HCT116 (cell line): ENCODE results near the gene PRKG1. TPM values are rescaled to one million over a fixed set of nuclear protein-coding genes. Genes with fewer than 3 reads are reported as not detected.

Experiments used
- ATAC-seq: fragments of 200-7000 bp; cut with Tn5 transposase; 2 replicates; pipeline ENCODE4 v1.9.1; 2020; ENCODE audit warnings: mild to moderate bottlenecking, moderate library complexity
- BruUV-seq: library from RNA; stranded (reverse); fragments of 400-500 nt; replicated peaks from 2 replicates; lab custom pipeline; 2021; lab: Mats Ljungman, UMichigan
- CTCF ChIA-PET: fragments of 300-600 bp; sonication (Branson Sonifier 250); formaldehyde crosslinking; loops from one replicate; lab custom pipeline; 2021; ENCODE audit warnings: antibody characterized with exemption; lab: Charles Lee
- POLR2A ChIA-PET: fragments of 300-600, 350-600 bp; sonication (Branson Sonifier 250); formaldehyde crosslinking; loops from one replicate; lab custom pipeline; 2021; ENCODE audit warnings: antibody characterized with exemption; lab: Charles Lee
- RAD21 ChIA-PET, 2 experiments: fragments of 300-600 bp; sonication (Branson Sonifier 250); formaldehyde crosslinking; loops; one replicate each; lab custom pipeline; 2023; ENCODE audit warnings: low total read pairs in 2 of 2; ENCODE audit not compliant: uncharacterized antibody in 2 of 2, unreplicated experiment in 2 of 2, low non-redundant PET in 1 of 2; lab: Charles Lee
- DNase-seq: peaks from one replicate; pipeline ENCODE4 v3.0.0-alpha.2; 2010; ENCODE audit warnings: low read depth, low spot score
- H2AFZ ChIP-seq: fragments of 200-600 bp; shearing (Covaris generic), sonication (generic); 2 replicates; pipeline ENCODE4 v1.6.1; 2017; ENCODE audit warnings: low read depth, mixed run types, mixed read lengths, antibody characterized with exemption, low read length; ENCODE audit not compliant: poor library complexity, severe bottlenecking
- H3K27ac ChIP-seq: 2 replicates; pipeline ENCODE4 v1.5.1; 2012; ENCODE audit warnings: low read depth, low read length
- H3K27me3 ChIP-seq: fragments of 200-600 bp; sonication (generic); 2 replicates; pipeline ENCODE4 v1.6.1; 2016; ENCODE audit warnings: mixed run types, low read length, mixed read lengths; ENCODE audit not compliant: insufficient read depth
- H3K36me3 ChIP-seq, 2 experiments: fragments of 200-500 bp in 1 of 2; fragments of 200-600 bp in 1 of 2; sonication (Bioruptor generic) in 1 of 2; sonication (generic) in 1 of 2; 2 replicates each; pipeline versions ENCODE4 v1.5.1 to v1.6.1; 2014 to 2016; ENCODE audit warnings: low read length in 2 of 2, inconsistent platforms in 1 of 2, mixed read lengths in 1 of 2, mixed run types in 1 of 2; ENCODE audit not compliant: insufficient read depth in 2 of 2, control insufficient read depth in 1 of 2
- H3K4me1 ChIP-seq, 2 experiments: fragments of 200-600 bp in 1 of 2; sonication (generic) in 1 of 2; 2 replicates each; pipeline versions ENCODE4 v1.5.1 to v1.6.1; 2012 to 2017; ENCODE audit warnings: low read length in 2 of 2, inconsistent platforms in 1 of 2, mild to moderate bottlenecking in 1 of 2, mixed read lengths in 1 of 2, mixed run types in 1 of 2, moderate library complexity in 1 of 2; ENCODE audit not compliant: insufficient read depth in 2 of 2, control insufficient read depth in 1 of 2
- H3K4me2 ChIP-seq: fragments of 200-600 bp; sonication (generic); 2 replicates; pipeline ENCODE4 v1.6.1; 2017; ENCODE audit warnings: mixed run types, low read length, mixed read lengths
- H3K4me3 ChIP-seq, 2 experiments: fragments of 200-600 bp in 1 of 2; sonication (generic) in 1 of 2; replicated peaks in 1 of 2; 2 replicates each; pipeline ENCODE4 v1.5.1; 2011 to 2016; ENCODE audit warnings: low read length in 2 of 2, control low read depth in 1 of 2, low read depth in 1 of 2, mild to moderate bottlenecking in 1 of 2, mixed read lengths in 1 of 2, mixed run types in 1 of 2
- H3K79me2 ChIP-seq: fragments of 200-600 bp; sonication (generic); 2 replicates; pipeline ENCODE4 v1.6.1; 2017; ENCODE audit warnings: mild to moderate bottlenecking, mixed run types, low read length, moderate library complexity, mixed read lengths; ENCODE audit not compliant: insufficient read depth
- H3K9ac ChIP-seq: fragments of 200-600 bp; sonication (generic); 2 replicates; pipeline ENCODE4 v1.6.1; 2016; ENCODE audit warnings: low read length, mixed read lengths
- H3K9me2 ChIP-seq: fragments of 200-600 bp; sonication (generic), shearing (Covaris generic); 2 replicates; pipeline ENCODE4 v1.6.1; 2017; ENCODE audit warnings: mixed run types, mild to moderate bottlenecking, moderate library complexity; ENCODE audit not compliant: insufficient read depth
- H3K9me3 ChIP-seq, 2 experiments: fragments of 200-500 bp in 1 of 2; fragments of 200-600 bp in 1 of 2; sonication (Bioruptor generic) in 1 of 2; sonication (generic) in 1 of 2; 2 replicates each; pipeline ENCODE4 v1.6.1; 2014 to 2017; ENCODE audit warnings: low read length in 2 of 2, mixed read lengths in 2 of 2, inconsistent platforms in 1 of 2, low read depth in 1 of 2, mild to moderate bottlenecking in 1 of 2, mixed run types in 1 of 2, moderate library complexity in 1 of 2; ENCODE audit not compliant: control insufficient read depth in 1 of 2, insufficient read depth in 1 of 2
- H4K20me1 ChIP-seq: fragments of 200-600 bp; sonication (generic), shearing (Covaris generic); 2 replicates; pipeline ENCODE4 v1.6.1; 2017; ENCODE audit warnings: mixed run types, mild to moderate bottlenecking, moderate library complexity; ENCODE audit not compliant: insufficient read depth
- CBX3 ChIP-seq: IDR thresholded peaks from 2 replicates; pipeline ENCODE4 v1.6.1; 2012; ENCODE audit warnings: low read depth
- ELF1 ChIP-seq: IDR thresholded peaks from 2 replicates; pipeline ENCODE4 v1.6.1; 2012; ENCODE audit warnings: low read depth, borderline replicate concordance
- EZH2 ChIP-seq: fragments of 200-600 bp; sonication (generic); IDR thresholded peaks from 2 replicates; pipeline ENCODE4 v1.6.1; 2017; ENCODE audit warnings: antibody characterized with exemption, mixed run types
- JUND ChIP-seq: IDR thresholded peaks from 2 replicates; pipeline ENCODE4 v1.6.1; 2012
- POLR2A ChIP-seq: IDR thresholded peaks from 2 replicates; pipeline ENCODE4 v1.7.0; 2011; ENCODE audit warnings: borderline replicate concordance; ENCODE audit not compliant: insufficient read depth, insufficient read length; ENCODE audit errors: extremely low read depth
- POLR2AphosphoS5 ChIP-seq: IDR thresholded peaks from 2 replicates; pipeline ENCODE4 v1.6.1; 2011; ENCODE audit warnings: mild to moderate bottlenecking, low read depth, low read length, moderate library complexity
- SP1 ChIP-seq: IDR thresholded peaks from 2 replicates; pipeline ENCODE4 v1.6.1; 2012; ENCODE audit warnings: low read depth
- YY1 ChIP-seq: IDR thresholded peaks from 2 replicates; pipeline ENCODE4 v1.6.1; 2011; ENCODE audit warnings: low read length, low read depth, moderate library complexity, mild to moderate bottlenecking; ENCODE audit not compliant: insufficient replicate concordance; ENCODE audit errors: extremely low read depth
- ZFX ChIP-seq: fragments of 450-650 bp; IDR thresholded peaks from 2 replicates; pipeline ENCODE4 v1.6.1; 2017
- ZNF274 ChIP-seq: fragments of 200-500 bp; sonication (Bioruptor generic); IDR thresholded peaks from 2 replicates; pipeline ENCODE4 v1.6.1; 2014; ENCODE audit warnings: mild to moderate bottlenecking, low read depth, low read length, inconsistent platforms
- intact Hi-C: fragments of 100-400 bp; cut with micrococcal nuclease; formaldehyde crosslinking; loops from 2 replicates; pipeline ENCODE4 v1.10.0; 2022
- total RNA-seq: library from RNA; stranded (reverse); gene quantifications from one replicate; pipeline ENCODE4 v1.2.1, GENCODE V29; 2021; ENCODE audit not compliant: unreplicated experiment
- TF ChIP-seq, protein P1 (sequence below): IDR thresholded peaks from 2 replicates; pipeline ENCODE4 v1.6.1; 2012
- TF ChIP-seq, protein P2 (sequence below), 3 experiments: fragments of 200-600 bp in 1 of 3; sonication (generic) in 1 of 3; IDR thresholded peaks in 2 of 3; conservative IDR thresholded peaks in 1 of 3; 2 replicates each; pipeline ENCODE4 v1.5.1; 2012 to 2017; ENCODE audit warnings: low read depth in 2 of 3, low read length in 2 of 3, antibody characterized with exemption in 1 of 3, borderline replicate concordance in 1 of 3, control low read depth in 1 of 3, mild to moderate bottlenecking in 1 of 3, mixed read lengths in 1 of 3, mixed run types in 1 of 3, moderate library complexity in 1 of 3; ENCODE audit not compliant: insufficient read depth in 1 of 3

PRKG1 gene
- total RNA-seq, 1 experiment from 2014 or later, result 1.4 TPM

DNA sequence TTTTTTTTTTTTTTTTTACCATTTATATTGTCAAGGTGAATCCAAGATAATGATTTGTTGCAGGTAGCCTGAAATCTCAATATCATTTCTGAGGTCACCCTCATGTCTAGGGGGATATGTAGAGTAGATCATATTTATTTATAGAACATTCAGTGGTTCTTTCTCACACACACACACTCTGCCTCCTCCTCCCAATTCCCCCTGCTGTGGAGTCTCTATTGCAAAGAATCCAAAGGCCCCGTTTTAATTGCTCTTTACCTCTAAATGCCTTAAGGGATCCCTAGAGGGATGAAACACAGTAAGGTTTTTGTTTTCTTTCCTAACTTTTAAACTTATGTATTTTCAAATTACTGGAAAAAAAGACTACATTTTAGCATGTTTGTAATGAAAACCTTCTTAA, 170.0 kb downstream of the PRKG1 start:
- no peak for ATAC-seq

DNA sequence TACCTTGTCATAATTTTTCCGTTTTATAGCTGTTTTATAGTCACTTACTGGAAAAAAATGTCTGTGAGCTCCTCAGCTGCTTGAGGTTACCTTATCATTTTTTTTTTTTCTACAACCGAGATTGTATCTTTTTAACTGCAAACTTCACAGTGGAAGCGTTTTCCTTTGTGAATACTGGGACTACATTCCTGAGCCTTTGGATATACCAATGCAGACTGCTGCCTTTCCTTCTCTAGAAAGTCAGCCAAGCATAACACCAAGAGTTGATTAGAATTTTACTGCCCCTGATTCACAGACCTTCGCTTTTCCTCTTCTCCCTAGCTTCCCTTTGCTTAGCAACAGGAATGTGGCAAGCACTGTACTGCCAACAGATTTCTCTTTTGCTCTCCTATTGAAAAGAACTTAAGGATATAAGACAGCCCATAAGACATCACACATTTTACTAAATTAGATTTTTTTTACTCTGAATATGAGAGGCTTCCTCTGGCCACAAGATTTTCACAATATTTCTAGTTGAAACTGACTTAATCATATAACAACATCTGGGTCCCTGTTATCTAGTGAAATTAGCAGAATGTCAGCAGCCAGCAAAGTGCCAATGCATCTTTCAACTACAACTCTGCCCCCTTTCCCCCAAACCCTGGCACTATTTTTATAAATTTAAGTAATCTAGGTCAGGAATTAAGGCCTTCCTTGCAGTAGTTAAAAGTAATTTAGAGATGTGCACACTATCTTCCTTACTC, 170.6 kb downstream of the PRKG1 start:
- Histone ChIP-seq H3K9ac (no peak overlapping the region), H3K9me3 (no peaks in the 10 kb centered on the region), H2AFZ (no peak overlapping the region), H3K9me2 (no peaks in the 10 kb centered on the region), H3K27me3 (peaks cover 14% of the 10 kb centered on the region), H3K4me2 (no peak overlapping the region), H3K27ac (no peak overlapping the region), H3K4me3 (no peak overlapping the region), H3K79me2 (no peaks in the 10 kb centered on the region), H4K20me1 (no peaks in the 10 kb centered on the region), H3K36me3 (no peaks in the 10 kb centered on the region), H3K4me1 (no peaks in the 10 kb centered on the region)
- CTCF ChIA-PET, result no interaction called here
- no peak for DNase-seq
- intact Hi-C loops, result no loop called here
- POLR2A ChIA-PET, result no interaction called here
- BruUV-seq, result no TSS peak
- RAD21 ChIA-PET, result no interaction called here
- TF ChIP-seq SP1 (no peak), ELF1 (no peak), EZH2 (no peak), JUND (no peak)
- TF ChIP-seq, protein P1, sequence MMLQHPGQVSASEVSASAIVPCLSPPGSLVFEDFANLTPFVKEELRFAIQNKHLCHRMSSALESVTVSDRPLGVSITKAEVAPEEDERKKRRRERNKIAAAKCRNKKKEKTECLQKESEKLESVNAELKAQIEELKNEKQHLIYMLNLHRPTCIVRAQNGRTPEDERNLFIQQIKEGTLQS, result no peak
- ATAC-seq, result no peak

More for the DNA sequence above, 170.0 kb downstream of the PRKG1 start:
- TF ChIP-seq ZNF274 (no peak), POLR2AphosphoS5 (no peak), ZFX (no peak), YY1 (no peak), EZH2 (no peak), POLR2A (no peak), CBX3 (no peak)
- TF ChIP-seq, protein P2, sequence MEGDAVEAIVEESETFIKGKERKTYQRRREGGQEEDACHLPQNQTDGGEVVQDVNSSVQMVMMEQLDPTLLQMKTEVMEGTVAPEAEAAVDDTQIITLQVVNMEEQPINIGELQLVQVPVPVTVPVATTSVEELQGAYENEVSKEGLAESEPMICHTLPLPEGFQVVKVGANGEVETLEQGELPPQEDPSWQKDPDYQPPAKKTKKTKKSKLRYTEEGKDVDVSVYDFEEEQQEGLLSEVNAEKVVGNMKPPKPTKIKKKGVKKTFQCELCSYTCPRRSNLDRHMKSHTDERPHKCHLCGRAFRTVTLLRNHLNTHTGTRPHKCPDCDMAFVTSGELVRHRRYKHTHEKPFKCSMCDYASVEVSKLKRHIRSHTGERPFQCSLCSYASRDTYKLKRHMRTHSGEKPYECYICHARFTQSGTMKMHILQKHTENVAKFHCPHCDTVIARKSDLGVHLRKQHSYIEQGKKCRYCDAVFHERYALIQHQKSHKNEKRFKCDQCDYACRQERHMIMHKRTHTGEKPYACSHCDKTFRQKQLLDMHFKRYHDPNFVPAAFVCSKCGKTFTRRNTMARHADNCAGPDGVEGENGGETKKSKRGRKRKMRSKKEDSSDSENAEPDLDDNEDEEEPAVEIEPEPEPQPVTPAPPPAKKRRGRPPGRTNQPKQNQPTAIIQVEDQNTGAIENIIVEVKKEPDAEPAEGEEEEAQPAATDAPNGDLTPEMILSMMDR (IDR thresholded peaks at IDR 0.05 in 2 of 3, conservative IDR thresholded peaks at IDR 0.05 in 1 of 3; ENCODE audit: borderline replicate concordance in 1 of 3, insufficient read depth in 1 of 3, low read depth in 2 of 3, low read length in 2 of 3), result no peak
- TF ChIP-seq, all 23 proteins: peak for 0
- no peaks in the 10 kb centered on the region for H3K9me3 ChIP-seq
- H3K4me1 ChIP-seq, result no peaks in the 10 kb centered on the region
- H3K79me2 ChIP-seq, result no peaks in the 10 kb centered on the region
- no peak overlapping the region for H3K4me2 ChIP-seq
- no TSS peak for BruUV-seq
- RAD21 ChIA-PET, result no interaction called here
- no peak overlapping the region for H2AFZ ChIP-seq
- no peak overlapping the region for H3K27ac ChIP-seq
- intact Hi-C loops, result no loop called here
- DNase-seq, result no peak
- no peaks in the 10 kb centered on the region for H4K20me1 ChIP-seq
- POLR2A ChIA-PET, result no interaction called here
- no peak overlapping the region for H3K4me3 ChIP-seq
- H3K9ac ChIP-seq, result no peak overlapping the region
- CTCF ChIA-PET, result no interaction called here
- peaks cover 14% of the 10 kb centered on the region; the same call in 1 of the 2 replicates for H3K27me3 ChIP-seq
- H3K9me2 ChIP-seq, result no peaks in the 10 kb centered on the region
- no peaks in the 10 kb centered on the region for H3K36me3 ChIP-seq
